K562 (cell line): ENCODE results near the gene RGS3. TPM values are rescaled to one million over a fixed set of nuclear protein-coding genes. Genes with fewer than 3 reads are reported as not detected.

ENCODE experiments used
- ATAC-seq: fragments of 200-7000 bp; cut with Tn5 transposase; 3 replicates; pipeline ENCODE4 v1.9.1; 2020; ENCODE audit warnings: moderate library complexity
- BruUV-seq: library from RNA; stranded (reverse); fragments of 400-500 nt; replicated peaks from 2 replicates; lab custom pipeline; 2021; lab: Mats Ljungman, UMichigan
- CTCF ChIA-PET: fragments of 300-600 bp; formaldehyde crosslinking; extraction: SDS; loops from one replicate; lab custom pipeline; 2021; ENCODE audit warnings: low intra/inter-chr PET ratio; lab: Yijun Ruan, JAX
- POLR2A ChIA-PET: fragments of 300-600, 350-650 bp; sonication (Branson Sonifier 250); formaldehyde crosslinking; extraction: SDS; loops from one replicate; lab custom pipeline; 2021; ENCODE audit warnings: antibody characterized with exemption, inconsistent platforms; lab: Yijun Ruan, JAX
- DNase-seq, 4 experiments: peaks; one replicate each; pipeline versions ENCODE4 v3.0.0 to v3.0.0-alpha.2; 2011 to 2018; ENCODE audit warnings: low spot score in 3 of 4, mixed read lengths in 3 of 4; ENCODE audit errors: extremely low read depth in 1 of 4
- FAIRE-seq: peaks from 2 replicates; lab custom pipeline; 2011; peaks lifted over from hg19 to GRCh38; lab: Jason Lieb, UNC
- H2AFZ ChIP-seq: 2 replicates; pipeline ENCODE4 v1.6.0; 2011; ENCODE audit warnings: low read depth, low read length, control low read depth, inconsistent platforms
- H3K27ac ChIP-seq: fragments of 200-600 bp; 3 replicates; pipeline ENCODE4 v1.8.0; 2011; ENCODE audit warnings: low read depth, mild to moderate bottlenecking, control low read depth, inconsistent platforms, low read length, moderate library complexity, mixed read lengths; ENCODE audit errors: extremely low read depth
- H3K27me3 ChIP-seq, 2 experiments: fragments of 300-600 bp in 1 of 2; 2 replicates in 1 of 2; 3 replicates in 1 of 2; pipeline versions ENCODE4 v1.6.0 to v1.8.0; 2011; ENCODE audit warnings: inconsistent platforms in 2 of 2, low read length in 2 of 2, mild to moderate bottlenecking in 1 of 2, mixed read lengths in 1 of 2, moderate library complexity in 1 of 2; ENCODE audit not compliant: control insufficient read depth in 2 of 2, insufficient read depth in 2 of 2
- H3K36me3 ChIP-seq: fragments of 300-600 bp; 3 replicates; pipeline ENCODE4 v1.8.0; 2011; ENCODE audit warnings: mild to moderate bottlenecking, low read length, inconsistent platforms; ENCODE audit not compliant: control insufficient read depth, insufficient read depth
- H3K4me1 ChIP-seq, 2 experiments: fragments of 200-600 bp in 1 of 2; replicated peaks in 1 of 2; 2 replicates in 1 of 2; 3 replicates in 1 of 2; pipeline versions ENCODE4 v1.5.1 to v1.8.0; 2011; ENCODE audit warnings: inconsistent platforms in 2 of 2, low read length in 2 of 2, mild to moderate bottlenecking in 1 of 2, mixed read lengths in 1 of 2, moderate library complexity in 1 of 2; ENCODE audit not compliant: control insufficient read depth in 2 of 2, insufficient read depth in 2 of 2
- H3K4me2 ChIP-seq: 2 replicates; pipeline ENCODE4 v1.6.1; 2011; ENCODE audit warnings: low read length, control low read depth, inconsistent platforms, mixed read lengths; ENCODE audit not compliant: insufficient read depth
- H3K4me3 ChIP-seq: fragments of 200-600 bp; sonication (generic), shearing (Covaris generic); 2 replicates; pipeline ENCODE4 v1.5.1; 2016; ENCODE audit warnings: control low read depth, inconsistent platforms
- H3K79me2 ChIP-seq: fragments of 200-600 bp; 3 replicates; pipeline ENCODE4 v1.8.0; 2011; ENCODE audit warnings: low read length, inconsistent platforms; ENCODE audit not compliant: control insufficient read depth, insufficient read depth
- H3K9ac ChIP-seq, 2 experiments: 2 replicates each; pipeline versions ENCODE4 v1.6.0 to v1.6.1; 2011; ENCODE audit warnings: low read depth in 2 of 2, low read length in 2 of 2, control low read depth in 1 of 2, inconsistent platforms in 1 of 2, mild to moderate bottlenecking in 1 of 2, mixed read lengths in 1 of 2; ENCODE audit not compliant: insufficient read depth in 1 of 2
- H3K9me1 ChIP-seq: one replicate; pipeline ENCODE4 v1.6.0; 2011; ENCODE audit warnings: inconsistent platforms, mild to moderate bottlenecking, low read length, moderate library complexity; ENCODE audit not compliant: control insufficient read depth, insufficient read depth
- H3K9me3 ChIP-seq: replicated peaks from 2 replicates; pipeline ENCODE4 v1.5.1; 2011; ENCODE audit warnings: low read depth, low read length, inconsistent platforms; ENCODE audit not compliant: control insufficient read depth, insufficient read depth
- H4K20me1 ChIP-seq: replicated peaks from 2 replicates; pipeline ENCODE4 v1.6.1; 2011; ENCODE audit warnings: low read length, inconsistent platforms, mixed read lengths; ENCODE audit not compliant: control insufficient read depth, insufficient read depth
- CBFA2T3 ChIP-seq: fragments of 450-650 bp; IDR thresholded peaks from 2 replicates; pipeline ENCODE4 v1.6.1; 2017
- CHD4 ChIP-seq: fragments of 200-600 bp; sonication (generic); IDR thresholded peaks from 3 replicates; pipeline ENCODE4 v1.6.1; 2012; ENCODE audit warnings: low read depth, mild to moderate bottlenecking, mixed read lengths, low read length, inconsistent platforms; ENCODE audit not compliant: insufficient read depth, insufficient replicate concordance, poor library complexity, severe bottlenecking
- CTBP1 ChIP-seq: fragments of 450-650 bp; IDR thresholded peaks from 2 replicates; pipeline ENCODE4 v1.6.1; 2016; ENCODE audit warnings: borderline replicate concordance
- CXXC5 ChIP-seq: fragments of 250-450 bp; sonication (Bioruptor Pico); IDR thresholded peaks from 2 replicates; pipeline ENCODE4 v1.8.0; 2022; ENCODE audit warnings: inconsistent platforms, mild to moderate bottlenecking, moderate library complexity
- ETV6 ChIP-seq, 3 experiments: fragments of 150-350 bp in 1 of 3; sonication (generic) in 1 of 3; formaldehyde crosslinking in 1 of 3; IDR thresholded peaks; 2 replicates each; pipeline versions ENCODE4 v1.6.1 to v1.8.0; 2014 to 2022; ENCODE audit warnings: borderline replicate concordance in 2 of 3, low read depth in 2 of 3, antibody characterized with exemption in 1 of 3, low read length in 1 of 3, mild to moderate bottlenecking in 1 of 3, missing genetic modification reagents in 1 of 3
- ZBTB17 ChIP-seq: fragments of 450-650 bp; formaldehyde crosslinking; IDR thresholded peaks from 2 replicates; pipeline ENCODE4 v1.4.0; 2020; ENCODE audit warnings: mild to moderate bottlenecking
- ZNF263 ChIP-seq: sonication (generic); formaldehyde crosslinking; IDR thresholded peaks from 2 replicates; pipeline ENCODE4 v1.8.0; 2022; ENCODE audit warnings: mild to moderate bottlenecking, missing genetic modification reagents, borderline replicate concordance
- ZNF586 ChIP-seq: fragments of 450-650 bp; formaldehyde crosslinking; conservative IDR thresholded peaks from 2 replicates; pipeline ENCODE4 v1.4.0; 2020; ENCODE audit warnings: mild to moderate bottlenecking, moderate library complexity
- ZNF668 ChIP-seq: fragments of 250-450 bp; sonication (Bioruptor Pico); IDR thresholded peaks from 2 replicates; pipeline ENCODE4 v1.8.0; 2022; ENCODE audit warnings: mild to moderate bottlenecking, inconsistent platforms
- WGBS: fragments of 100-300 bp; shearing (Covaris generic); methylation state at CpG from one replicate; pipeline ENCODE4 v1.1.6; 2016; ENCODE audit warnings: low coverage, mixed read lengths; ENCODE audit not compliant: insufficient coverage; ENCODE audit errors: missing lambda C conversion rate; 5-methylcytosine and 5-hydroxymethylcytosine counted together
- in situ Hi-C: fragments of 300-500 bp; cut with MboI; formaldehyde crosslinking; loops from 4 replicates; pipeline ENCODE4 v1.15.0; 2018; ENCODE audit warnings: inconsistent platforms, mixed read lengths
- intact Hi-C: fragments of 100-400 bp; cut with micrococcal nuclease; formaldehyde crosslinking; loops from 2 replicates; pipeline ENCODE4 v1.14.2; 2022
- polyA plus RNA-seq, 8 experiments: library from polyadenylated mRNA; depleted of rRNA in 4 of 8; stranded (reverse) in 5 of 8; unstranded in 3 of 8; fragments of >200 nt; fragmentation: Nextera tagmentation in 2 of 8; fragmentation: Illumina TruSeq in 1 of 8; extraction: Ambion mirVana in 2 of 8; extraction: Trizol in 1 of 8; gene quantifications; 2 replicates each; pipeline versions ENCODE4 v1.2.1 to v1.2.3, GENCODE V29; 2011 to 2014; ENCODE audit warnings: inconsistent platforms in 1 of 8, missing spikeins in 1 of 8
- total RNA-seq, 7 experiments: library from RNA; depleted of rRNA in 6 of 7; stranded (reverse); fragments of >200 nt in 6 of 7; fragmentation: Illumina TruSeq in 2 of 7; extraction: Trizol in 2 of 7; gene quantifications; 2 replicates each; pipeline versions ENCODE4 v1.2.1 to v1.2.3, GENCODE V29; 2011 to 2021; ENCODE audit warnings: low replicate concordance in 1 of 7
- TF ChIP-seq, protein P1 (sequence below), 3 experiments: fragments of 200-800 bp in 1 of 3; sonication (Bioruptor generic) in 1 of 3; sonication (generic) in 1 of 3; formaldehyde crosslinking in 1 of 3; IDR thresholded peaks; 2 replicates each; pipeline versions ENCODE4 v1.6.1 to v1.8.0; 2016 to 2022; ENCODE audit warnings: mild to moderate bottlenecking in 2 of 3, missing compliant biosample characterization in 2 of 3, missing genetic modification characterization in 2 of 3, missing genetic modification reagents in 1 of 3
- TF ChIP-seq, protein P2 (sequence below): sonication (generic); formaldehyde crosslinking; IDR thresholded peaks from 2 replicates; pipeline ENCODE4 v1.8.0; 2022; ENCODE audit warnings: missing genetic modification reagents, mild to moderate bottlenecking, moderate library complexity, borderline replicate concordance

RGS3 gene
- total and polyA plus RNA-seq, 9 of the 15 experiments (the other 6 are each of a cell fraction or from before 2014, with no cell fraction given) = 0.08 to 2.9 (median 0.95) TPM

DNA sequence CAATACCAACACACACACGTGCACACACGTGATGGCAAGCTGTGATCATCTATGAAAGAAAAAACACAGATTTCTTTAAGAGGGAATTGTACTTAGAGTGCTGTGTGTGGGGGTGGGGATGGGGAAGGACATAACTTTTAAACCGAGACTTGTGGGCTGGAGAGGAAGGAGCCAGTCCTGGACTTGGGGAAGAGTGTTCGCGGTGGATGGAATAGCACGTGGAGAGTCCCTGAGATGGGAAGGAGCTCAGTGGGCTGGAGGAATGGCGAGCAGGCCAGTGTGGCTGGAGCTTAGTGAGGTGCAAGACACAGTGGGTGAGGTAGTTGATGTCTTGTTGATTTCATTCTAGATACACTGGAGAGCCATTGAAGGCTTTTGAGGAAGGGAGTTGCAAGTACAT lies 78.5 kb downstream of the RGS3 start (continued):
- TF ChIP-seq, protein P1, sequence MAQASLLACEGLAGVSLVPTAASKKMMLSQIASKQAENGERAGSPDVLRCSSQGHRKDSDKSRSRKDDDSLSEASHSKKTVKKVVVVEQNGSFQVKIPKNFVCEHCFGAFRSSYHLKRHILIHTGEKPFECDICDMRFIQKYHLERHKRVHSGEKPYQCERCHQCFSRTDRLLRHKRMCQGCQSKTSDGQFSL (CRISPR knock-in tag; IDR thresholded peaks at IDR 0.05) = no peak
- TF ChIP-seq, protein P1 (tag; IDR thresholded peaks at IDR 0.05) = no peak
- TF ChIP-seq ZNF586 = no peak
- no peak for TF ChIP-seq CTBP1
- TF ChIP-seq ZNF263 = no peak
- TF ChIP-seq ETV6 (IDR thresholded peaks at IDR 0.05; ENCODE audit: borderline replicate concordance in 1 of 2, low read depth in 2 of 2, low read length in 1 of 2) = no peak
- TF ChIP-seq ETV6 (CRISPR knock-in tag; IDR thresholded peaks at IDR 0.05; ENCODE audit: borderline replicate concordance) = no peak
- TF ChIP-seq CHD4 = no peak
- TF ChIP-seq ZNF668 (CRISPR knock-in tag) = no peak
- TF ChIP-seq CXXC5 (CRISPR knock-in tag) = no peak
- TF ChIP-seq, all 486 proteins: peak for 4

DNA sequence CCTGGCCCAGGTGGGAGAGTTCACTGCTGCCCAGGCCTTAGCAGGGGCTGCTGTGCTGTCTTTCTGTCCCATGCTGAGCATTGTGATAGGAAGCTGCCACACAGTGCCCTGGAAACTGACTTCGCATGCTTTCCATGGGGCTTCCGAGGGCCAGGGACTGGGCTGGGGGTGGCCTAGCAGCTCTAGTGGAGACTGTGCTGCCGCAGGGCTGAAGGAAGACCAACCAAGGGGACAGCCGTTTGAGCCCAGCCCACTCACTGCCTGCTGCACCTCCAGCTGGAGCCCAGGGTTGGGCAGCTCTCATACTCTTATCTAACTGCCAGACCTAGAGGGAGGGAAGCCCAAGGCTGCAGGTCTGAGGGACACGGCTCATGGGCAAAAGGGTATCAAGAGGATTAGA lies 79.2 kb downstream of the RGS3 start:
- 15% methylated on average over 5 of the region's 5 CpGs for WGBS
- peak; percentile 19 for ATAC-seq
- Histone ChIP-seq H2AFZ (peak overlapping the region; percentile 84), H3K36me3 (no peaks in the 10 kb centered on the region)
- BruUV-seq = no TSS peak
- peak in 2 of 4 experiments; percentile 29 to 52 for DNase-seq
- in situ Hi-C loops = no loop called here
- TF ChIP-seq, protein P2, sequence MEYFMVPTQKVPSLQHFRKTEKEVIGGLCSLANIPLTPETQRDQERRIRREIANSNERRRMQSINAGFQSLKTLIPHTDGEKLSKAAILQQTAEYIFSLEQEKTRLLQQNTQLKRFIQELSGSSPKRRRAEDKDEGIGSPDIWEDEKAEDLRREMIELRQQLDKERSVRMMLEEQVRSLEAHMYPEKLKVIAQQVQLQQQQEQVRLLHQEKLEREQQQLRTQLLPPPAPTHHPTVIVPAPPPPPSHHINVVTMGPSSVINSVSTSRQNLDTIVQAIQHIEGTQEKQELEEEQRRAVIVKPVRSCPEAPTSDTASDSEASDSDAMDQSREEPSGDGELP (CRISPR knock-in tag) = 0 out of 2 replicates have a peak, but pooled peaks have one; percentile 14
- peak; percentile 36 for TF ChIP-seq CBFA2T3
- no peak for TF ChIP-seq ZBTB17
- TF ChIP-seq, all 486 proteins: peak for 2
- no peak overlapping the region for H3K4me3 ChIP-seq
- ChIA-PET POLR2A (interaction anchor here (0.9 to 1.2 kb wide), 2 partner anchors 9 to 76 kb away, joined by 3 read pairs; no protein-coding TSS in a partner anchor), CTCF (no interaction called here)
- H3K79me2 ChIP-seq = no peaks in the 10 kb centered on the region
- peaks cover 6% of the 10 kb centered on the region for H3K9me1 ChIP-seq
- no peaks in the 10 kb centered on the region for H4K20me1 ChIP-seq
- intact Hi-C loops = no loop called here
- H3K27ac ChIP-seq = no peak overlapping the region
- H3K4me2 ChIP-seq = no peak overlapping the region
- peak overlapping the region in 1 of 2 experiments; percentile 81; a peak in 2 of 4 replicates for H3K9ac ChIP-seq
- peak; percentile 69 for FAIRE-seq
- no peaks in the 10 kb centered on the region for H3K9me3 ChIP-seq
- H3K27me3 ChIP-seq = no peaks in the 10 kb centered on the region
- peaks cover 16 to 28% of the 10 kb centered on the region in 2 experiments for H3K4me1 ChIP-seq
